Measurements from ENCODE around the gene THSD4.
A peak's percentile ranks its signal among the peaks of the same experiment; 100 is the strongest.

GRCh38 chr15:71784719-71785118 lies 669.4 kb downstream of the THSD4 start:
- TF ChIP-seq HOXA7 (CRISPR knock-in tag; IDR thresholded peaks at IDR 0.05) (no peak), CTCF (IDR thresholded peaks at IDR 0.05) (peak; percentile 39; the same call in 2 of the 3 replicates), HMGXB4 (CRISPR knock-in tag; IDR thresholded peaks at IDR 0.05; ENCODE audit: borderline replicate concordance) (no peak), RARB (CRISPR knock-in tag; IDR thresholded peaks at IDR 0.05) (no peak), CEBPB (IDR thresholded peaks at IDR 0.05) (no peak), PBX3 (IDR thresholded peaks at IDR 0.05) (no peak), PHF8 (IDR thresholded peaks at IDR 0.05; ENCODE audit: borderline replicate concordance, low read depth) (no peak)

All from A549 (cell line).